ENCODE data around the gene ZNRF3. TPM values are rescaled to one million over a fixed set of nuclear protein-coding genes. Genes with fewer than 3 reads are reported as not detected.

The ZNRF3 gene
- total RNA-seq, 6 experiments from 2014 or later, result 5.8 to 9.2 (median 6.9) TPM

DNA sequence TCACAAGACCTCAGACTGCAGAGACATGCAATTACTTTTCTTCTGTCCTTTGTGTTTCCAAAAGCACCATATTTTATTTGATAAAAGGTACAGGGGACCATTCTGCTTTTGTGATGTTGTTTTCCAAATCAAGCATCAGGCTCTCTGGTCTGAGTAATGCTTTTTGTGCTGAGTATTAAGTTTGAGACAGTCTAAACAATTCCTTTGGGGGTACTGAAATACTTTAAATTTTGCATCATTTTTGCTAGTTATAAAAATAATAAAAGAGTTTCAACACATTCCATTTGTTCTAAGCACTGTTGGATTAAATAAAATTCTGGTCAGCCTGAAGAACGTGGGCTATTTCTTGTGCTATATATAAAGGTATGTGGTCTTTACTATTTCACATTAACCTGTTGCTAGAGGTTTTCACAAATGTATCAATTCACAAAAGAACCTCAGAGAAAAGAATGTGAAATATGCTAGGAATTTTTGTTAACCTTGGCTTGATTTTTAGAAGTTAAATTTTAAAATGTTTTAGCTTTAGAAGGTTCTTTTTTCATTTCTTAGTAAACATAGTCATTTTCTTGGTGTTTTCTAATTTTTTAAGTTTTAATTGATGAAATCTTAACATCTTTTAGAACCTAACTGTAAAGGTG, 116.7 kb downstream of the ZNRF3 start:
- intact Hi-C loops (cut with DNase I), result no loop called here
- Histone ChIP-seq H3K4me3 (no peak overlapping the region), H3K27me3 (no peaks in the 10 kb centered on the region), H3K36me3 (no peaks in the 10 kb centered on the region), H3K27ac (no peak overlapping the region), H3K9me3 (no peaks in the 10 kb centered on the region), H3K4me1 (peaks cover 0 to 12% (median 3%) of the 10 kb centered on the region in 4 donors)
- WGBS (ENCODE audit: insufficient coverage, low coverage, low lambda C conversion rate, missing lambda C conversion rate), result 68% methylated on average over 1 of the region's 1 CpG
- no peak for ATAC-seq
- TF ChIP-seq POLR2A (IDR thresholded peaks at IDR 0.05), result no peak
- TF ChIP-seq, protein P1, sequence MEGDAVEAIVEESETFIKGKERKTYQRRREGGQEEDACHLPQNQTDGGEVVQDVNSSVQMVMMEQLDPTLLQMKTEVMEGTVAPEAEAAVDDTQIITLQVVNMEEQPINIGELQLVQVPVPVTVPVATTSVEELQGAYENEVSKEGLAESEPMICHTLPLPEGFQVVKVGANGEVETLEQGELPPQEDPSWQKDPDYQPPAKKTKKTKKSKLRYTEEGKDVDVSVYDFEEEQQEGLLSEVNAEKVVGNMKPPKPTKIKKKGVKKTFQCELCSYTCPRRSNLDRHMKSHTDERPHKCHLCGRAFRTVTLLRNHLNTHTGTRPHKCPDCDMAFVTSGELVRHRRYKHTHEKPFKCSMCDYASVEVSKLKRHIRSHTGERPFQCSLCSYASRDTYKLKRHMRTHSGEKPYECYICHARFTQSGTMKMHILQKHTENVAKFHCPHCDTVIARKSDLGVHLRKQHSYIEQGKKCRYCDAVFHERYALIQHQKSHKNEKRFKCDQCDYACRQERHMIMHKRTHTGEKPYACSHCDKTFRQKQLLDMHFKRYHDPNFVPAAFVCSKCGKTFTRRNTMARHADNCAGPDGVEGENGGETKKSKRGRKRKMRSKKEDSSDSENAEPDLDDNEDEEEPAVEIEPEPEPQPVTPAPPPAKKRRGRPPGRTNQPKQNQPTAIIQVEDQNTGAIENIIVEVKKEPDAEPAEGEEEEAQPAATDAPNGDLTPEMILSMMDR (IDR thresholded peaks at IDR 0.05), result no peak
- no peak for DNase-seq

DNA sequence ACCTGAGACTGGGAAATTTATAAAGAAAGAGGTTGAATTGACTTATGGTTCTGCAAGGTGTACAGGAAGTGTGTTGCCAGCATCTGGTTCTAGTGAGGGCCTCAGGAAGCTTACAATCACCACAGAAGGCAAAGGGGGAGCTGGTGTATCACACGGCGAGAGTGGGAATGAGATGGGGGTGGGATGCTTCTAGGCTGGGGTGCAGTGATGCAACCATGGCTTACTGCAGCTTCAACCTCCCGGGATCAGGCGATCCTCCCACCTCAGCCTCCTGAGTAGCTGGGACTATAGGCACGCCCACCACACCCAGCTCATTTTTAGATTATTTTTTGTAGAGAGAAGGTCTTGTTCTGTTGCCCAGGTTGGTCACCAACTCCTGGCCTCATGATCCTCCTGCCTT, 117.3 kb downstream of the ZNRF3 start:
- WGBS (ENCODE audit: insufficient coverage, low coverage, low lambda C conversion rate, missing lambda C conversion rate), result 100% methylated on average over 3 of the region's 5 CpGs
- Histone ChIP-seq H3K36me3 (no peaks in the 10 kb centered on the region), H3K27ac (no peak overlapping the region), H3K4me3 (no peak overlapping the region), H3K9me3 (no peaks in the 10 kb centered on the region), H3K4me1 (peaks cover 0 to 18% (median 6%) of the 10 kb centered on the region in 4 donors), H3K27me3 (no peaks in the 10 kb centered on the region)
- DNase-seq, result no peak
- no peak for ATAC-seq
- intact Hi-C loops (cut with DNase I), result no loop called here
- TF ChIP-seq, protein P1 (IDR thresholded peaks at IDR 0.05), result no peak
- no peak for TF ChIP-seq POLR2A (IDR thresholded peaks at IDR 0.05)

DNA sequence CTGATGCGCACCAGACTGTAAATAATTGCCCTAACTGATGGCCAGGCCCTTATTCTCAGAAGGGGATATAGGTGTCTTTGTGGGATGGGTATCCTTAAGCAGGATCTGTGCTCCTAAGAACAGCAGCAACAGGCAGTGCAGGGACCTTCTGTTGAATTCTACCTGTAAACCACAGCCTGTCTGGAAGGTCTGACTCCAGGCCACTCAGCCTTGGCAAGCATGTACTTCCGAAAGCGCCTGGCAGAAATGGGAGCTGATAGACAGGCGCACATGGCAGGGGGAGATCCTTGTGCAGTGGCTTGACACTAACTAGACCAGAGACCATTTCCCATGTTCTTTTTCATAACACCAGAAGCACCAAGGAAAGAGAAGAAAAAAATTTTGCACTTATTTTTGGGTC, 119.2 kb downstream of the ZNRF3 start:
- 84% methylated on average over 4 of the region's 4 CpGs for WGBS (ENCODE audit: insufficient coverage, low coverage, low lambda C conversion rate, missing lambda C conversion rate)
- Histone ChIP-seq H3K9me3 (no peaks in the 10 kb centered on the region), H3K4me3 (no peak overlapping the region), H3K4me1 (peaks cover 0 to 18% (median 6%) of the 10 kb centered on the region in 4 donors), H3K27me3 (no peaks in the 10 kb centered on the region), H3K27ac (no peak overlapping the region), H3K36me3 (no peaks in the 10 kb centered on the region)
- ATAC-seq (no peak), DNase-seq (no peak)
- no peak for TF ChIP-seq POLR2A (IDR thresholded peaks at IDR 0.05)
- TF ChIP-seq, protein P1 (IDR thresholded peaks at IDR 0.05), result no peak
- intact Hi-C loops (cut with DNase I), result no loop called here

DNA sequence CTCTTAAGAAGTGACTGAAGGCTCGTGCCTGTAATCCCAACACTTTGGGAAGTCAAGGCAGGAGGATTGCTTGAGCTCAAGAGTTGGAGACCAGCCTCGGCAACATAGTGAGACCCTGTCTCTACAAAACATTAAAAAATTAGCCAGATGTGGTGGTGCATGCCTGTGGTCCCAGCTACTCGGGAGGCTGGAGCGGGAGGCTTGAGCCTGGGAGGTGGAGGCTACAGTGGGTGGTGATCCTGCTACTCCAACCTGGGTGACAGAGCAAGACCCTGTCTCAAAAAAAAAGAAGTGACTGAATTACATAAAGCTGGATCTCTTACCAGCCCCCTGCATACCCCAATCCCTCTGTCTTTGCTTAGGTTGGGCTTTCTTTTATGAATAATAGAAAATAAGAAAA, 120.2 kb downstream of the ZNRF3 start:
- H3K36me3 ChIP-seq, result no peaks in the 10 kb centered on the region
- DNase-seq (no peak), ATAC-seq (no peak)
- no peaks in the 10 kb centered on the region for H3K27me3 ChIP-seq
- no peak overlapping the region for H3K27ac ChIP-seq
- no peaks in the 10 kb centered on the region for H3K9me3 ChIP-seq
- no peak overlapping the region for H3K4me3 ChIP-seq
- TF ChIP-seq POLR2A (IDR thresholded peaks at IDR 0.05), result no peak
- TF ChIP-seq, protein P1 (IDR thresholded peaks at IDR 0.05), result no peak
- peaks cover 0 to 18% (median 6%) of the 10 kb centered on the region in 4 donors for H3K4me1 ChIP-seq
- 100% methylated on average over 2 of the region's 4 CpGs for WGBS (ENCODE audit: insufficient coverage, low coverage, low lambda C conversion rate, missing lambda C conversion rate)
- intact Hi-C loops (cut with DNase I), result no loop called here
